GM19463 (cell line): Measurements from ENCODE around the gene ETS1.
"Not testable (repeated sequence)": the region's sequence is repeated elsewhere in the genome, so short reads cannot be mapped to it uniquely, and the experiment has no call there.

ENCODE experiments used
- ATAC-seq: cut with Tn5 transposase; IDR thresholded peaks from one replicate; pipeline ENCODE4 v1.9.1; 2021; ENCODE audit warnings: mild to moderate bottlenecking, moderate library complexity; ENCODE audit not compliant: unreplicated experiment

ETS1 gene

GRCh38 chr11:128467610-128468041 lies 119.7 kb downstream of the ETS1 start:
- ATAC-seq = no peak

- no peak for ATAC-seq
These were observed 120.3 kb downstream of the ETS1 start for GRCh38 chr11:128467041-128467440.

- ATAC-seq = no peak
These were observed 121.2 kb downstream of the ETS1 start for GRCh38 chr11:128465946-128466705.

- no peak for ATAC-seq
These were observed 121.8 kb downstream of the ETS1 start for GRCh38 chr11:128465531-128465930.

GRCh38 chr11:128464878-128465450 lies 122.4 kb downstream of the ETS1 start:
- ATAC-seq = no peak

- no peak for ATAC-seq
These were observed 123.4 kb downstream of the ETS1 start for GRCh38 chr11:128463979-128464378.

GRCh38 chr11:128463371-128463829 lies 124.0 kb downstream of the ETS1 start:
- no peak for ATAC-seq

- ATAC-seq = no peak
These were observed 124.4 kb downstream of the ETS1 start for GRCh38 chr11:128462922-128463321.

- no peak for ATAC-seq
These were observed 125.2 kb downstream of the ETS1 start for GRCh38 chr11:128462189-128462588.

- no peak for ATAC-seq
These were observed 129.0 kb downstream of the ETS1 start for GRCh38 chr11:128458321-128458720.

GRCh38 chr11:128457874-128458273 lies 129.5 kb downstream of the ETS1 start:
- no peak for ATAC-seq

GRCh38 chr11:128456566-128457268 lies 130.6 kb downstream of the ETS1 start:
- ATAC-seq = no peak

- ATAC-seq = no peak
These were observed 131.6 kb downstream of the ETS1 start for GRCh38 chr11:128455766-128456165.

- no peak for ATAC-seq
These were observed 133.7 kb downstream of the ETS1 start for GRCh38 chr11:128453444-128454336.

- ATAC-seq = peak; percentile 51
These were observed 135.5 kb downstream of the ETS1 start for GRCh38 chr11:128451652-128452470.

GRCh38 chr11:128450882-128451651 lies 136.3 kb downstream of the ETS1 start:
- ATAC-seq = no peak

- not testable (repeated sequence) for ATAC-seq
These were observed 136.9 kb downstream of the ETS1 start for GRCh38 chr11:128450425-128450824.

GRCh38 chr11:128448981-128449713 lies 138.2 kb downstream of the ETS1 start:
- ATAC-seq = no peak
